GM18907 (cell line): ENCODE measurements around the gene GOLGA6A.
"Not testable (repeated sequence)": the region's sequence is repeated elsewhere in the genome, so short reads cannot be mapped to it uniquely, and the experiment has no call there.

Experiments used
- ATAC-seq: cut with Tn5 transposase; IDR thresholded peaks from one replicate; pipeline ENCODE4 v1.9.1; 2021; ENCODE audit warnings: mild to moderate bottlenecking, moderate library complexity; ENCODE audit not compliant: unreplicated experiment

GOLGA6A gene

GRCh38 chr15:74053941-74054529 lies 28.3 kb downstream of the GOLGA6A start:
- ATAC-seq: no peak

- ATAC-seq: no peak
These were observed 28.8 kb downstream of the GOLGA6A start for GRCh38 chr15:74053517-74053916.

GRCh38 chr15:74052271-74053260 lies 29.8 kb downstream of the GOLGA6A start:
- not testable (repeated sequence) for ATAC-seq

GRCh38 chr15:74050556-74051234 lies 31.7 kb downstream of the GOLGA6A start:
- ATAC-seq: no peak

GRCh38 chr15:74050127-74050526 lies 32.2 kb downstream of the GOLGA6A start:
- no peak for ATAC-seq

- no peak for ATAC-seq
These were observed 36.1 kb downstream of the GOLGA6A start for GRCh38 chr15:74046275-74046674.

- no peak for ATAC-seq
These were observed 36.6 kb downstream of the GOLGA6A start for GRCh38 chr15:74045636-74046274.

GRCh38 chr15:74045184-74045583 lies 37.2 kb downstream of the GOLGA6A start:
- no peak for ATAC-seq

- no peak for ATAC-seq
These were observed 37.9 kb downstream of the GOLGA6A start for GRCh38 chr15:74044267-74045110.

- ATAC-seq: no peak
These were observed 38.7 kb downstream of the GOLGA6A start for GRCh38 chr15:74043425-74044266.

- no peak for ATAC-seq
These were observed 39.5 kb downstream of the GOLGA6A start for GRCh38 chr15:74042603-74043424.

GRCh38 chr15:74041777-74042435 lies 40.4 kb downstream of the GOLGA6A start:
- ATAC-seq: no peak

GRCh38 chr15:74041311-74041756 lies 41.0 kb downstream of the GOLGA6A start:
- no peak for ATAC-seq

GRCh38 chr15:74040109-74040850 lies 42.1 kb downstream of the GOLGA6A start:
- ATAC-seq: no peak

- ATAC-seq: no peak
These were observed 42.7 kb downstream of the GOLGA6A start for GRCh38 chr15:74039656-74040010.

GRCh38 chr15:74038707-74039655 lies 43.4 kb downstream of the GOLGA6A start:
- ATAC-seq: no peak
